ENCODE measurements around the gene LACTB. TPM values are rescaled to one million over a fixed set of nuclear protein-coding genes. Genes with fewer than 3 reads are reported as not detected.

LACTB gene
- total and polyA plus RNA-seq, 2 of the 13 experiments (the other 11 are each of a cell fraction or from before 2014, with no cell fraction given) = 14.8 to 23.0 TPM

GRCh38 chr15:63121382-63122001 lies at the start of gene LACTB (continued):
- peak; percentile 30; the same call in 1 of the 2 replicates for TF ChIP-seq UBTF (CRISPR knock-in tag; IDR thresholded peaks at IDR 0.05)
- no peak for TF ChIP-seq MED13 (CRISPR knock-in tag; IDR thresholded peaks at IDR 0.05)
- TF ChIP-seq ZNF792 (CRISPR knock-in tag; IDR thresholded peaks at IDR 0.05) = peak; percentile 32; the same call in 1 of the 2 replicates
- no peak for TF ChIP-seq ATF6 (CRISPR knock-in tag; conservative IDR thresholded peaks at IDR 0.05)
- TF ChIP-seq ZNF652 (CRISPR knock-in tag; IDR thresholded peaks at IDR 0.05; ENCODE audit: borderline replicate concordance, low read depth) = peak; percentile 56; the same call in 1 of the 2 replicates
- peak; percentile 96 for TF ChIP-seq POLR2AphosphoS2 (IDR thresholded peaks at IDR 0.05; ENCODE audit: low read depth, low read length)
- TF ChIP-seq MED1 (CRISPR knock-in tag; IDR thresholded peaks at IDR 0.05) = peak; percentile 47; the same call in 1 of the 2 replicates
- no peak for TF ChIP-seq HMG20B (CRISPR knock-in tag; conservative IDR thresholded peaks at IDR 0.05)
- no peak for TF ChIP-seq STAT5B (CRISPR knock-in tag; IDR thresholded peaks at IDR 0.05)
- no peak for TF ChIP-seq GATA4 (IDR thresholded peaks at IDR 0.05; ENCODE audit: borderline replicate concordance, low read depth)
- TF ChIP-seq SATB2 (CRISPR knock-in tag; IDR thresholded peaks at IDR 0.05) = 0 out of 2 replicates have a peak, but pooled peaks have one; percentile 8
- peak; percentile 71 for TF ChIP-seq YY1 (IDR thresholded peaks at IDR 0.05; ENCODE audit: insufficient read depth, insufficient replicate concordance, low read depth, low read length)
- 0 out of 2 replicates have a peak, but pooled peaks have one; percentile 25 for TF ChIP-seq ZNF800 (CRISPR knock-in tag; IDR thresholded peaks at IDR 0.05)
- peak; percentile 46 for TF ChIP-seq FOSL2 (CRISPR knock-in tag; IDR thresholded peaks at IDR 0.05)
- peak; percentile 28; the same call in 1 of the 2 replicates for TF ChIP-seq RAD21 (CRISPR knock-in tag; IDR thresholded peaks at IDR 0.05)
- TF ChIP-seq SRSF4 (IDR thresholded peaks at IDR 0.05; ENCODE audit: low read depth, low read length, poor library complexity, severe bottlenecking) = no peak
- TF ChIP-seq ZSCAN29 (CRISPR knock-in tag; conservative IDR thresholded peaks at IDR 0.05) = 0 out of 2 replicates have a peak, but pooled peaks have one; percentile 42
- 0 out of 2 replicates have a peak, but pooled peaks have one; percentile 45 for TF ChIP-seq CAMTA2 (CRISPR knock-in tag; IDR thresholded peaks at IDR 0.05; ENCODE audit: borderline replicate concordance)
- peak in 1 of 2 experiments; percentile 75; a peak in 1 of 4 replicates for TF ChIP-seq KLF16 (CRISPR knock-in tag; IDR thresholded peaks at IDR 0.05)

Data from HepG2 (cell line).